GF-D8 (cell line): Measurements from ENCODE around the gene GAS6.
"Not testable (repeated sequence)": the region's sequence is repeated elsewhere in the genome, so short reads cannot be mapped to it uniquely, and the experiment has no call there.

Experiments used
- DNase-seq: peaks from one replicate; lab custom pipeline; 2025; lab: John Stamatoyannopoulos, UW

GAS6 gene

GRCh38 chr13:113863524-113864272, at the start of gene GAS6:
GAS6 (minus strand) TSS chr13:113864076; CDS start chr13:113863920, 156 bp downstream.
- DNase-seq, result no peak

- DNase-seq, result not testable (repeated sequence)
Measured at GRCh38 chr13:113913408-113913807, 49.5 kb upstream of the GAS6 start.

DNA sequence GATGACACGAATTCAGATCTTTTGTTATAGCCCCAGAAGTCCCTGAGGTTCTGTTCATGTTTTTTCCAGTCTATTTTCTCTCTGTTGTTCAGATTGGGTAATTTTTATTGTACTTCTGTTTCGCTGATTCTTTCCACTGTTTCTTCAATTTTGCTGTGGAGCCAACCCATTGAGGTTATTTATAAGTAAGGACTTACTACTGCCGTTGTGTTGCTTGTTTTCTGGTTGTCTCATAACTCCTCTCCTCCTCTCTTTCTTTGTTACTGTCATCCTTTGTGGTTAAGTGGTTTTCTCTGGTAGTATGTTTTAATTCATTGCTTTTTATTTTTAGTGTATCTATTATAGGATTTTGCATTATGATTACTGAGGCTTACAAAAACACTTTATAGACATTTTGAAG, 48.7 kb upstream of the GAS6 start:
- no peak for DNase-seq

- DNase-seq, result peak; percentile 28
Measured at GRCh38 chr13:113907635-113908617, 44.0 kb upstream of the GAS6 start.

DNA sequence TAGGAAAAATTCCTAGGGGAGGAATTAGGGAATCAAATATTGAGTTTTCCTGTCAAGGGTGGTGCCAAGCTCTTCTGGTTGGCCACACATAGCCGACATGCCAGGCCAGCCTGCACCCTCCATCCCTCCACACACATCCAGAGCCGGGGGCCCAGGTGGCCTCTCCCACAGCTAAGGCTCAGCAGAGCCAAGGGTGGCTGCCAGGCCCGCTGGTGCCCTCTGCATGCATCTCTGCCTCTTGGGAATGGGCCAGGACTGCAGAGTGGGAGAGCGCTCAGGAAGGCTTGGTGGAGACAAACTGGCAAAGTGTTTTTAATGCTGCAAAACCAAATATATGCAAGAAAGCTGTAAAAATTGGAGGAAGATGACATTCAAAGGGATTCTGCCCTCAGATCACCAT, 42.7 kb upstream of the GAS6 start:
- DNase-seq, result no peak

DNA sequence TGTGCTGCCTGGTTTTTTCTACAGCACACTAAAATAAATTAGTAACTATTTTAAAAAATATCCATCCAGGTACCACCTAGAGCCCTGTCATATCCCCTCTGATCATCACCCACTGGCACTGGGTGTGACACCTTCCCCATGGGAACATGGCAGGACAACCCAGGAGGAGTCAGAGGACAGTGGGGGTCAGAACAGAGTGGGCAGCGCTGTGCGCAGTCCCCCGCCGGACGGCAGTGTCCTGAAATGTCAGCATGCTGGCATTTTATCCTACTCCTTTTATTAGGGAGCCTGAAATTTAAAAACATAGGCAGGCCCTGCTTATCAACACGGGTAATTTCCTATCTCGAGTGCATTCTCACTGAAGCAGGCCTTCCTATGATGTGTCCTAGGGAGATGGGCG, 42.1 kb upstream of the GAS6 start:
- DNase-seq, result no peak

DNA sequence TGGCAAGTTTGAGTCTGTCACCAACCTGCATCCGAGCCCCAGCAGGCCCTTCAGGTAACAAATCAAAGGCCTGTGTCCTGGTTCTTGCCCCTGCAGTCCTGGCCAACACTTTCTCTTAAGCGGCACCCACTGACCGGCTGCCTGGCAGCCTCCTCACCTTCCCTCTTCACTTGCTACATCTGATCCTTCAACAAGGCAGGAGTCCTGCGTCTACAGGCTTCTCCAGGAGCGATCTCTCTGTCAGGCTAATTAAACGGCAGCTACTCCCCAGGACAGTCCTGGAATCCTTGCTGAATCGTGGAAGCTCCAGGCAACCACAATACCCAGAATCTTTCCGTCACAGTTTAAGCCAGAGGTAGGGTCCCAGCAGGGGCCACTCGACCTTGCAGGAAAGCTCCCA, 41.1 kb upstream of the GAS6 start:
- no peak for DNase-seq

DNA sequence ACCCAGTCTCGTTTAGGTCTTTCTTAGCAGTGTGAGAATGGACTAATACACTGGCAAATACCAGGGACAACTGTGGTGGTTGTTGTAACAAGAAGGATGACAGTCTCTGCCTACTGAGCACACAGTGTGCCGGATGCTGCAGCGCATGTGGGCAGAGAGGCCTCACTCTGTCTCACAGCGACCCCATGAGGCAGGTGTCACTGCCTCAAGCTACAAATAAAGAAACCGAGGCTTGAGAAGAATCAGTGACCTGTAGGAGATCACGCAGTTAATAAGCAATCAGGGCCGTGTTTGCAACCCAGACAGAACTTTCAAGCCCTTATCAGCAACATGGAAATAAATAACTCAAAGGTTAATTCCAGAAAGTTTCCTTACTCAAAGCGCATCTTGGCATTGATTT, 40.5 kb upstream of the GAS6 start:
- DNase-seq, result no peak

GRCh38 chr13:113903912-113904311, 40.0 kb upstream of the GAS6 start:
- no peak for DNase-seq

DNA sequence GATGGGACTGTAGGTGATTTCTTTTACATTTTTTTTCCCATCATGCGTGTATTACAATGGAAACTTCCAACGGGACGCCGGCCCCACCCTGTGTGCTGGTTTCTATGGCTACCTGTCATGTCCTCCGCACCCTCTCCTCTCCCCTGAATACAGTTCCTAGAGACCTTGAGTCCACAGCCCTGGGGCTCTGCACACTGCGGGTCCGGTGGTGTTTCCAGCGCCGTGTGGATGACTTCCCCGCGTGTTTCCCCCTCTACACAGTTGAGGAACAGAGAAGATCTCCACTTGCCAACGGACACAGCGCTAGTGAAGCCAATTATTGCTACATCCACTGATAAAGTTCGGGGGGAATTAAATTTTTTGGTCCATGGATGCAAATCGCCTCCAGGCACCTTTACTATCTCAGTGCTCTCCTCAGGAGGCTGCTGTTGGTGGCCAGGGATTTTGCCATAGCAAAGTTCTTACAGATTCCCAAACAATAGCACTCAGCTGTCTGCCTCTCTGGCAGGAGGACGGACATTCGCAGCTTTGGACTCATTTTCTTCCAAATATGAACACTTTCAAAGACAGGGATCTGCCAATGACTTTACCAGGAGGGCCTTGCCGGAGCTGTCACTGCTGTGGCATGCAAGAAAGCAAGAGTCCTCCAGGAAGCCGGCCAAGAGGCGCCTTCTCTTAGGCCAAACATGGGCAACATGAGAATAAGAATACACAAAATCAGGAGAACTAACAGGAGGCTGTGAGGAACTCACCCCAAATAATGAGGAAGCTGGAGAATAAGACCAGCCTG, 39.3 kb upstream of the GAS6 start:
- no peak for DNase-seq

GRCh38 chr13:113902481-113902880, 38.6 kb upstream of the GAS6 start:
- no peak for DNase-seq

- no peak for DNase-seq
Measured at GRCh38 chr13:113901642-113902041, 37.8 kb upstream of the GAS6 start.

DNA sequence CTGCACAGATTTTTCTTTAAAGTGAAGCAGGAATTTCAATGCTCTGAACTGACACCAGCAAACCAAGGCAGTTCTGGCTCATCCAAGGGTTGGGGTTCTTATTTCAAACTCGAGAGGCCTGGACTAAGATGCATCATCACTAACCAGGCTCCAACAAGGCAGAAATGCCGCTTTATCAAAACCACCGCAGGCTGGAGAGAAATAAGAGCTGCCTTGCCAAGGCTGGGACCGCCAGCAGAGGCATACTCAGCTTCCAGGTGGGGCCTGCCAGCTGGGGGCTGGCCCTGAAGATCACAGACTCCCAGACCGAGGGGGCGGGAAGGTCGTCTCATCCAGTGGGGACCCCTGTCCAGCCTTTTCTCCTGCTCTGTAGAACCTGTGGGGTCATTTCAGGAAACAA, 37.4 kb upstream of the GAS6 start:
- DNase-seq, result no peak

- no peak for DNase-seq
Measured at GRCh38 chr13:113900646-113901045, 36.8 kb upstream of the GAS6 start.

DNA sequence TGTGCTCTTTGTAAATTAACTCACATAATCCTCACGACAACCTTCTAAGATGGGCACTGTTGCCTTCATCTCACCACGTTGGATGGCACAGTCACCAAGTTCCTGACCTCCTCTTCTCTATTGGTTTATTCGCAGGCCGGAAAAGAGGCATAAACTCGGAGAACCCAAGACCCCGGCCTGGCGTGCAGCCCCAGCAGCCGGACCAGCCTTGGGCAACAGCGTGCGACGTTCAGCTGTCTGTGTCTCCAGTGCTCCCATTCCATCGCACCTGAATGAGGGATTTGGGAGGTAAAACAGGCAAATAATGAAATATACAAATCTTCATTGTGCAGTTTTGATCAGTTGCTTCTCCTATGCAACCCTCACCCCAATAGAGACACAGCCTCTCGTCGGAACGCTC, 34.5 kb upstream of the GAS6 start:
- no peak for DNase-seq

DNA sequence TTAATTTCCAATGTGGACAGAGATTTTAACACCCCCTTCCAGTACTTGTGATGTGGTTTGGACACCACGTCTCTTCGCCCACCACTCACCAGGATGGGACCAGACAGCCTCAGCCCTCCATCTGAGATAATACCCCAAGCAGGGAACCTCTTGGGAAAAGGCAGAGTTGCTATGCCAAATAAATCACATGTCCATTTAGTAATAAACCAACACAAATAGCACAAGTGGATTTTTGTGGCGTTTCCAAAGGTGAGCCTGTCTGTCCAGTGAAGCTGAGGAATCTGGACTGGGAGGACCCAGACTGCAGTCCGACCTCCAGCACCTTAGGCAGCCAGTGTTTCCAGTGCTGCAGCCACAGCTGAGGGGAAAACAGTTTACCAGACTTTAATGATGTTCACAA, 34.1 kb upstream of the GAS6 start:
- no peak for DNase-seq

DNA sequence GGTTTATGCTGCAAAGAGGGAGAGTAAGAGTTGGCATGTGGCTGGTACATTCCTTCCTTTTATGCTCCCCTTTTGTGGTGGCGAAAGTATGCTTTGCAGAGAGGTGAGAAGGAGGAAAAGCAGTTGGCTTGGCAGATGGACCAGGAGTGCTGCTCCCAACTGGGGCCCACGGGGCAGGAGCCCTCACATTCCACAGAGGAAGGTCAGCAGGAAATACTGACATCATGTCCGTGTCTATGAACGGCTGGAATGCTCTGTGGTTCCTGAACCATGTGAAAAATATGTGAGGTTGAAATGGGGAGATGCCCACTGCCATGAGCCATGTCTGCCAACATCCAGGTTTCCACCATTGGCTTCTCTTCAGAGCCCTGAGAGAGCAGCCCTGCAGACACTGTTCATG, 33.3 kb upstream of the GAS6 start:
- DNase-seq, result no peak

DNA sequence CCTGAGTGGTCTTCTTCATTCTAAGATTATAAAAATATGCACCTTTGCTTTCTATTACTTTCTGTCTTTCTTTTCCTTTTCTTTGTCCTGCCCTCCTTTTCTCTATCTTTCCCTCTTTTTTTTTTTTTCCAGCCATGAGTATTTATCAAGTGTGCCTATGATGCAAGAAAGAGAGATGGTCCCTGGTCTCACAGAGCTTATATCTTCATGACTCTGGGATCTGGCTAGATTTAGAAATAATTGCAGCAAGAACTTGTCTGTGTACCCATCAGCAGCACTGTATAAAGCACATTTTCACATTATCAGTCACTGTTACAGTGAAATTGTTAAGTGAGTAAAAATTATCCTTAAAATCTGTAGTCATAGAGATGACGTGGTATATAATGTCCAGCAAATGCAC, 31.6 kb upstream of the GAS6 start:
- DNase-seq, result no peak

DNA sequence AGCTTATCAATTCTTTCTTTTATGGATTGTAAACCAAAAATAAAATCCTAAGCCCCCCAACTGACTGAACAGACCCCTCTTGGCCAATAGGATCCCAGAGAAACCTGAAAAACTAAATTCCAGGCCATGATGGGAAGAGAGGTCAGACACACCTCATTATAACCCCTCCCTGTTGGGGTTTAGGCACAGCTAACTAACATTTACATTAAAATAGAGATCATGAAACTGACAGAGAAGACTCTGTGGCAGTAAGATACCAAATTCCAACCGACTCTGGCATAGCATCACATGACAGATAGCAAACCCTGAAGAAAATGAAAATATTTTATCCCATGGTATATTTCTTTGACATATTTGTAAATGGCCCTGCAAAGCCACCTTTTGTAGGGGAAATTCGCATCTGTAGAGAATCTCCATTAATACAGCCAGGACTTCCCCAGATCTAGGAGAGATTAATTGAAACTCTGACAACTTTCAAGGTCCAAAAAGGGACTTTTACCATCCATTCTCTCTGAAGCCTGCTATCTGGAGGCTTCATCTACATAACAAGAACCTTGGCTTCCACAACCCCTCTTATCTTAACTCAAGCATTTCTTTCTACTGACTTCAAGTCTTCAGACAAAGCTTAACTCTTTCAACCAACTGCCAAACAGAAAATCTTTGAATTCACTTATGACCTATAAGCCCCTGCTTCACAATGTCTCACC, 27.1 kb upstream of the GAS6 start:
- DNase-seq, result no peak

DNA sequence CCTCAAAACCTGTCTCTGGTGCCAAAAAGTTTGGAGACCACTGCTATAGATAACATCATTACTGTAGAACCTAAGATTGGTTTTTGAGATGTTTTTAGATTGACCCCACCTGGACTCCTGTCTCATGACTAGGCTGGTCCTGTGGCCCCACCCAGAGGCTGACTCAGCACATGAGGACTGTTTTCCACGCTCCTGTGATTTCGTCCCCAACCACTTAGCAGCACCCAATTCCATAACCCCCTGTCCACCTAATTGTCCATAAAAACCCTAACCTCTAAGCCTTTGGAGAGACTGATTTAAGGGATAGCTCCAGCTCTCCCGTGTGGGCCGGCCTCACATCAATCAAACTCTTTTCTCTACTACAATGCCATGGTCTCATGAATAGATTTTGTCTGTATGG, 25.6 kb upstream of the GAS6 start:
- no peak for DNase-seq

- no peak for DNase-seq
Measured at GRCh38 chr13:113888701-113889330, 24.9 kb upstream of the GAS6 start.
